Activated naive CD4-positive, alpha-beta T cell (primary cell): ENCODE results near the gene BRIX1.
"Not testable (repeated sequence)": the region's sequence is repeated elsewhere in the genome, so short reads cannot be mapped to it uniquely, and the experiment has no call there.

Experiments used
- DNase-seq, 4 experiments: peaks; one replicate each; lab custom pipeline; 2025; lab: John Stamatoyannopoulos, UW

Gene BRIX1

GRCh38 chr5:34967540-34967939, 52.0 kb downstream of the BRIX1 start:
- no peak for DNase-seq

- DNase-seq = no peak
Measured at GRCh38 chr5:34968258-34968657, 52.7 kb downstream of the BRIX1 start.

- no peak for DNase-seq
Measured at GRCh38 chr5:34970552-34970951, 55.0 kb downstream of the BRIX1 start.

- DNase-seq = not testable (repeated sequence)
Measured at GRCh38 chr5:34971655-34972054, 56.1 kb downstream of the BRIX1 start.
